Thyroid gland (tissue), 4 donors: ENCODE measurements around the gene TJAP1.

ENCODE experiments used
- POLR2A ChIP-seq, 2 donors: fragments of 450-650 bp; IDR thresholded peaks; one replicate each; pipeline ENCODE4 v1.6.1; 2017; ENCODE audit warnings: antibody characterized with exemption in 2 of 2, mild to moderate bottlenecking in 2 of 2, moderate library complexity in 1 of 2
- TF ChIP-seq, protein P1 (sequence below), 6 experiments: fragments of 200-600 bp in 3 of 6; fragments of 450-650 bp in 3 of 6; sonication (generic) in 3 of 6; IDR thresholded peaks; one replicate each; pipeline ENCODE4 v1.5.1; 2016 to 2019; ENCODE audit warnings: antibody characterized with exemption in 6 of 6, mild to moderate bottlenecking in 2 of 6, inconsistent platforms in 1 of 6, moderate library complexity in 1 of 6

DNA sequence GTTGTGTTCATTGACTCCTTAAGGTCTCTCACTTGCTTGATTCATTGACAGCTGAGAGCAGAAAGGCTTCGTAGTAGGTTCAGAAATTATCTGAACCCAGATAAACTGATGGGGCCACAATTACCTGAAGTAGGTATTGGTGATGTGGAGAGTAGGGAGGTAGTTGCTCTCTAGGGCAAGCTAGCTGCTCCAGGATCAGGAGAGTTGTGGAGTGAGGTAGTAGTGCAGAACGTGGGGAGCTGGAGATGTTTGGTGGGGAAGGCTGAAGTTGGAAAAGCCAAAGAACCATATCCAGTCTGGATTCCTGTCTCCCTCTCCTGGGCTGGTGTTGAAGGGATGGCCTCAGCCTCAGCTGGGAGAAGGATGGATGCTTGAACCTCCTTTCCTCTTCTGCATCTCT lies 15.9 kb downstream of the TJAP1 start:
- TF ChIP-seq, protein P1, sequence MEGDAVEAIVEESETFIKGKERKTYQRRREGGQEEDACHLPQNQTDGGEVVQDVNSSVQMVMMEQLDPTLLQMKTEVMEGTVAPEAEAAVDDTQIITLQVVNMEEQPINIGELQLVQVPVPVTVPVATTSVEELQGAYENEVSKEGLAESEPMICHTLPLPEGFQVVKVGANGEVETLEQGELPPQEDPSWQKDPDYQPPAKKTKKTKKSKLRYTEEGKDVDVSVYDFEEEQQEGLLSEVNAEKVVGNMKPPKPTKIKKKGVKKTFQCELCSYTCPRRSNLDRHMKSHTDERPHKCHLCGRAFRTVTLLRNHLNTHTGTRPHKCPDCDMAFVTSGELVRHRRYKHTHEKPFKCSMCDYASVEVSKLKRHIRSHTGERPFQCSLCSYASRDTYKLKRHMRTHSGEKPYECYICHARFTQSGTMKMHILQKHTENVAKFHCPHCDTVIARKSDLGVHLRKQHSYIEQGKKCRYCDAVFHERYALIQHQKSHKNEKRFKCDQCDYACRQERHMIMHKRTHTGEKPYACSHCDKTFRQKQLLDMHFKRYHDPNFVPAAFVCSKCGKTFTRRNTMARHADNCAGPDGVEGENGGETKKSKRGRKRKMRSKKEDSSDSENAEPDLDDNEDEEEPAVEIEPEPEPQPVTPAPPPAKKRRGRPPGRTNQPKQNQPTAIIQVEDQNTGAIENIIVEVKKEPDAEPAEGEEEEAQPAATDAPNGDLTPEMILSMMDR (IDR thresholded peaks at IDR 0.05): no peak
- TF ChIP-seq POLR2A (IDR thresholded peaks at IDR 0.05): no peak
